Endodermal cell (in vitro differentiated cells): ENCODE results near the gene NTSR1. TPM values are rescaled to one million over a fixed set of nuclear protein-coding genes. Genes with fewer than 3 reads are reported as not detected.

ENCODE experiments used
- DNase-seq: peaks from one replicate; pipeline ENCODE4 v3.0.0-alpha.2; 2017
- H3K27ac ChIP-seq: 2 replicates; pipeline ENCODE4 v1.5.1; 2013; ENCODE audit warnings: mild to moderate bottlenecking, low read depth, low read length, moderate library complexity
- H3K27me3 ChIP-seq: 2 replicates; pipeline ENCODE4 v1.6.1; 2013; ENCODE audit warnings: mild to moderate bottlenecking, low read length, moderate library complexity; ENCODE audit not compliant: insufficient read depth, control insufficient read depth, poor library complexity, severe bottlenecking
- H3K36me3 ChIP-seq: 2 replicates; pipeline ENCODE4 v1.7.0; 2013; ENCODE audit warnings: mild to moderate bottlenecking, low read length, moderate library complexity; ENCODE audit not compliant: control insufficient read depth, insufficient read depth
- H3K4me1 ChIP-seq: one replicate; pipeline ENCODE4 v1.7.0; 2013; ENCODE audit warnings: low read length; ENCODE audit not compliant: control insufficient read depth, insufficient read depth
- H3K4me3 ChIP-seq: 2 replicates; pipeline ENCODE4 v1.5.1; 2013; ENCODE audit warnings: mild to moderate bottlenecking, low read length, moderate library complexity
- H3K9ac ChIP-seq: 2 replicates; pipeline ENCODE4 v1.6.1; 2013; ENCODE audit warnings: mild to moderate bottlenecking, low read length, moderate library complexity; ENCODE audit not compliant: poor library complexity, severe bottlenecking; ENCODE audit errors: extremely low read depth
- H3K9me3 ChIP-seq: 2 replicates; pipeline ENCODE4 v1.6.1; 2013; ENCODE audit warnings: mild to moderate bottlenecking, low read length, moderate library complexity; ENCODE audit not compliant: control insufficient read depth
- H3K27ac Mint-ChIP-seq: 2 replicates; pipeline ENCODE4 v1.8.0; 2020; ENCODE audit warnings: mixed read lengths
- H3K27me3 Mint-ChIP-seq: 2 replicates; pipeline ENCODE4 v1.8.0; 2021; ENCODE audit warnings: mild to moderate bottlenecking, mixed read lengths; ENCODE audit not compliant: insufficient read depth
- H3K36me3 Mint-ChIP-seq: 2 replicates; pipeline ENCODE4 v1.8.0; 2020; ENCODE audit warnings: low read depth, mixed read lengths
- H3K4me1 Mint-ChIP-seq: 2 replicates; pipeline ENCODE4 v1.8.0; 2020; ENCODE audit warnings: mixed read lengths
- H3K4me3 Mint-ChIP-seq: 2 replicates; pipeline ENCODE4 v1.8.0; 2020; ENCODE audit warnings: mild to moderate bottlenecking, moderate library complexity, mixed read lengths
- H3K9me3 Mint-ChIP-seq: 2 replicates; pipeline ENCODE4 v1.8.0; 2020; ENCODE audit warnings: mild to moderate bottlenecking, mixed read lengths
- WGBS, 2 experiments: methylation state at CpG; one replicate each; pipeline versions ENCODE4 v1.1.5 to v1.1.7; 2013; ENCODE audit warnings: missing lambda C conversion rate in 2 of 2, mixed read lengths in 1 of 2; ENCODE audit not compliant: insufficient coverage in 1 of 2, insufficient read length in 1 of 2; 5-methylcytosine and 5-hydroxymethylcytosine counted together
- total RNA-seq, 2 donors: library from RNA; stranded (reverse); fragmentation: NEBNext Ultra II Directional in 1 of 2; extraction: Animal tissue kit (Norgen Biotek cat#: 25700) in 1 of 2; gene quantifications; 2 replicates in 1 of 2; 3 replicates in 1 of 2; pipeline ENCODE4 v1.2.1, GENCODE V29; 2021
- TF ChIP-seq, protein P1 (sequence below): fragments of 200-600 bp; sonication (generic); conservative IDR thresholded peaks from 2 replicates; pipeline ENCODE4 v1.5.0; 2021; ENCODE audit warnings: antibody characterized with exemption, mild to moderate bottlenecking

The NTSR1 gene
- total RNA-seq, 2 donors from 2014 or later: 0.11 to 0.62 TPM

- DNase-seq: peak; percentile 61
- H3K9me3 Mint-ChIP-seq: no peaks in the 10 kb centered on the region
Observed at GRCh38 chr20:62685781-62686555, 22.7 kb upstream of the NTSR1 start.

GRCh38 chr20:62686869-62687830 is 21.5 kb upstream of the NTSR1 start:
- H3K36me3 Mint-ChIP-seq: no peaks in the 10 kb centered on the region
- 91 to 95% methylated on average over 28 to 37 of the region's 37 CpGs for WGBS, 2 experiments
- no peaks in the 10 kb centered on the region for H3K9me3 Mint-ChIP-seq
- TF ChIP-seq, protein P1, sequence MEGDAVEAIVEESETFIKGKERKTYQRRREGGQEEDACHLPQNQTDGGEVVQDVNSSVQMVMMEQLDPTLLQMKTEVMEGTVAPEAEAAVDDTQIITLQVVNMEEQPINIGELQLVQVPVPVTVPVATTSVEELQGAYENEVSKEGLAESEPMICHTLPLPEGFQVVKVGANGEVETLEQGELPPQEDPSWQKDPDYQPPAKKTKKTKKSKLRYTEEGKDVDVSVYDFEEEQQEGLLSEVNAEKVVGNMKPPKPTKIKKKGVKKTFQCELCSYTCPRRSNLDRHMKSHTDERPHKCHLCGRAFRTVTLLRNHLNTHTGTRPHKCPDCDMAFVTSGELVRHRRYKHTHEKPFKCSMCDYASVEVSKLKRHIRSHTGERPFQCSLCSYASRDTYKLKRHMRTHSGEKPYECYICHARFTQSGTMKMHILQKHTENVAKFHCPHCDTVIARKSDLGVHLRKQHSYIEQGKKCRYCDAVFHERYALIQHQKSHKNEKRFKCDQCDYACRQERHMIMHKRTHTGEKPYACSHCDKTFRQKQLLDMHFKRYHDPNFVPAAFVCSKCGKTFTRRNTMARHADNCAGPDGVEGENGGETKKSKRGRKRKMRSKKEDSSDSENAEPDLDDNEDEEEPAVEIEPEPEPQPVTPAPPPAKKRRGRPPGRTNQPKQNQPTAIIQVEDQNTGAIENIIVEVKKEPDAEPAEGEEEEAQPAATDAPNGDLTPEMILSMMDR: no peak
- H3K4me3 ChIP-seq: no peak overlapping the region
- H3K9ac ChIP-seq: no peak overlapping the region
- no peak overlapping the region for H3K27ac Mint-ChIP-seq
- H3K36me3 ChIP-seq: no peaks in the 10 kb centered on the region
- H3K27me3 Mint-ChIP-seq: no peaks in the 10 kb centered on the region
- no peak for DNase-seq
- no peaks in the 10 kb centered on the region for H3K9me3 ChIP-seq
- H3K4me1 ChIP-seq: peaks cover 4% of the 10 kb centered on the region
- no peaks in the 10 kb centered on the region for H3K27me3 ChIP-seq
- no peak overlapping the region for H3K4me3 Mint-ChIP-seq
- H3K27ac ChIP-seq: no peak overlapping the region
- H3K4me1 Mint-ChIP-seq: peaks cover 4% of the 10 kb centered on the region

More at GRCh38 chr20:62685781-62686555, 22.7 kb upstream of the NTSR1 start:
- Mint-ChIP-seq H3K27me3 (no peaks in the 10 kb centered on the region), H3K4me3 (no peak overlapping the region), H3K4me1 (peaks cover 4% of the 10 kb centered on the region), H3K36me3 (no peaks in the 10 kb centered on the region), H3K27ac (no peak overlapping the region)
- no peaks in the 10 kb centered on the region for H3K9me3 ChIP-seq
- WGBS, 2 experiments: 35 to 55% methylated on average over 17 to 27 of the region's 27 CpGs
- H3K4me3 ChIP-seq: no peak overlapping the region
- H3K9ac ChIP-seq: no peak overlapping the region
- peak overlapping the region; percentile 40 for H3K27ac ChIP-seq
- no peaks in the 10 kb centered on the region for H3K36me3 ChIP-seq
- H3K27me3 ChIP-seq: no peaks in the 10 kb centered on the region
- TF ChIP-seq, protein P1: no peak
- peaks cover 4% of the 10 kb centered on the region for H3K4me1 ChIP-seq

DNA sequence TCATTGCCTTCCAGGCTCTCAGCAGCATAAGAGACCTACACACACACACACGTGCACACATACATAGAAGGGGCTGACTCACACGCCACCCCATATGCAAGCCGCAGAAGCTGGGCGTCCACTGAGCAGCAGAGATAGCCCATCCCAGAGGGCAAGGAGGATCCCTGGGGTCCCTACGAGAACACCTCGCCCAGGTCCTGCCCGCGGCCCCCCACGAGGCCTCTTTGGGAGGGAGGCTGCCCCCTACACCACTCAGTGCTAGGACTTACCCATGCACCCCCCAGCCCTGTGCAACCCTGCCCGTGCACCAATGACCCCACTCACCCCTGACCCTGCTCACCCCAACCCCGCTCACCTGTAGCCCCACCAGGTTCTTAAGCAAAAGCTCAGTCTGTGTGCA is 20.6 kb upstream of the NTSR1 start:
- H3K27me3 ChIP-seq: no peaks in the 10 kb centered on the region
- no peak overlapping the region for H3K9ac ChIP-seq
- Mint-ChIP-seq H3K4me3 (no peak overlapping the region), H3K4me1 (peaks cover 4% of the 10 kb centered on the region), H3K36me3 (no peaks in the 10 kb centered on the region), H3K9me3 (no peaks in the 10 kb centered on the region), H3K27me3 (no peaks in the 10 kb centered on the region), H3K27ac (no peak overlapping the region)
- no peak overlapping the region for H3K4me3 ChIP-seq
- H3K27ac ChIP-seq: no peak overlapping the region
- no peaks in the 10 kb centered on the region for H3K9me3 ChIP-seq
- TF ChIP-seq, protein P1: no peak
- H3K36me3 ChIP-seq: no peaks in the 10 kb centered on the region
- peaks cover 4% of the 10 kb centered on the region for H3K4me1 ChIP-seq
- 94 to 100% methylated on average over 3 to 11 of the region's 11 CpGs for WGBS, 2 experiments
- DNase-seq: no peak
